GM13977 (cell line): ENCODE data around the gene SCFD2.

Experiments
- DNase-seq: peaks from one replicate; pipeline ENCODE4 v3.0.0; 2012; ENCODE audit warnings: low spot score
- CTCF ChIP-seq: IDR thresholded peaks from 2 replicates; pipeline ENCODE4 v1.5.1; 2012; ENCODE audit warnings: mild to moderate bottlenecking, control low read depth; ENCODE audit not compliant: insufficient read depth; ENCODE audit errors: extremely low read depth, missing control alignments
- in situ Hi-C: fragments of 300-500 bp; cut with MboI; formaldehyde crosslinking; loops from one replicate; pipeline ENCODE4 v1.12.0; 2022; ENCODE audit warnings: low sequenced_read_pairs, low pct_unique_long_range_greater_than_20kb, mixed read lengths, inconsistent platforms; ENCODE audit not compliant: unreplicated experiment

Gene SCFD2

GRCh38 chr4:53175640-53176039, 190.2 kb downstream of the SCFD2 start:
- TF ChIP-seq CTCF: no peak
- in situ Hi-C loops: loop anchor here (25.0 kb wide), 2 partner anchors 637 to 1037 kb away; no protein-coding TSS in a partner anchor
- DNase-seq: no peak

GRCh38 chr4:53174823-53175222, 191.0 kb downstream of the SCFD2 start:
- in situ Hi-C loops: loop anchor here (25.0 kb wide), 2 partner anchors 637 to 1037 kb away; no protein-coding TSS in a partner anchor
- DNase-seq: no peak
- TF ChIP-seq CTCF: no peak

- TF ChIP-seq CTCF: no peak
- in situ Hi-C loops: no loop called here
- DNase-seq: no peak
These were observed 192.3 kb downstream of the SCFD2 start for GRCh38 chr4:53173576-53173975.

DNA sequence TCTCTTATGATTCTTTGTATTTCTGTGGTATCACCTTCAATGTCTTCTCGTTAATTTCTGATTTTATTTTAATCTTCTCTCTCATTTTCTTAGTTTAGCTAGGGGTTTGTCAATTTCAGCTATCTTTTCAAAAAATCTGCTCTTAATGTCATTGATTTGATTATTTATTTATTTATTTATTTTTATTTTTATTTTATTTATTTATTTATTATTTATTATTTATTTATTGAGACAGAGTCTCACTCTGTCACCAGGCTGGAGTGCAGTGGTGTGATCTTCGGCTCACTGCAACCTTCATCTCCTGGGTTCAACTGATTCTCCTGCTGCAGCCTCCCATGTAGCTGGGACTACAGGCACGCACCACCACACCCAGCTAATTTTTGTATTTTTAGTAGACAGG, 194.1 kb downstream of the SCFD2 start:
- no peak for TF ChIP-seq CTCF
- in situ Hi-C loops: no loop called here

GRCh38 chr4:53169695-53170617, 195.9 kb downstream of the SCFD2 start:
- no peak for DNase-seq
- in situ Hi-C loops: no loop called here
- no peak for TF ChIP-seq CTCF

More for the DNA sequence above, 194.1 kb downstream of the SCFD2 start:
- no peak for DNase-seq

- in situ Hi-C loops: no loop called here
- TF ChIP-seq CTCF: no peak
These were observed 197.6 kb downstream of the SCFD2 start for GRCh38 chr4:53168228-53168627.

More at GRCh38 chr4:53168228-53168627, 197.6 kb downstream of the SCFD2 start:
- no peak for DNase-seq
